HG02973 (cell line): ENCODE data around the gene AMIGO1.

Experiments used
- ATAC-seq: cut with Tn5 transposase; IDR thresholded peaks from one replicate; pipeline ENCODE4 v1.9.1; 2021; ENCODE audit warnings: moderate library complexity; ENCODE audit not compliant: unreplicated experiment

The AMIGO1 gene, protein sequence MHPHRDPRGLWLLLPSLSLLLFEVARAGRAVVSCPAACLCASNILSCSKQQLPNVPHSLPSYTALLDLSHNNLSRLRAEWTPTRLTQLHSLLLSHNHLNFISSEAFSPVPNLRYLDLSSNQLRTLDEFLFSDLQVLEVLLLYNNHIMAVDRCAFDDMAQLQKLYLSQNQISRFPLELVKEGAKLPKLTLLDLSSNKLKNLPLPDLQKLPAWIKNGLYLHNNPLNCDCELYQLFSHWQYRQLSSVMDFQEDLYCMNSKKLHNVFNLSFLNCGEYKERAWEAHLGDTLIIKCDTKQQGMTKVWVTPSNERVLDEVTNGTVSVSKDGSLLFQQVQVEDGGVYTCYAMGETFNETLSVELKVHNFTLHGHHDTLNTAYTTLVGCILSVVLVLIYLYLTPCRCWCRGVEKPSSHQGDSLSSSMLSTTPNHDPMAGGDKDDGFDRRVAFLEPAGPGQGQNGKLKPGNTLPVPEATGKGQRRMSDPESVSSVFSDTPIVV

DNA sequence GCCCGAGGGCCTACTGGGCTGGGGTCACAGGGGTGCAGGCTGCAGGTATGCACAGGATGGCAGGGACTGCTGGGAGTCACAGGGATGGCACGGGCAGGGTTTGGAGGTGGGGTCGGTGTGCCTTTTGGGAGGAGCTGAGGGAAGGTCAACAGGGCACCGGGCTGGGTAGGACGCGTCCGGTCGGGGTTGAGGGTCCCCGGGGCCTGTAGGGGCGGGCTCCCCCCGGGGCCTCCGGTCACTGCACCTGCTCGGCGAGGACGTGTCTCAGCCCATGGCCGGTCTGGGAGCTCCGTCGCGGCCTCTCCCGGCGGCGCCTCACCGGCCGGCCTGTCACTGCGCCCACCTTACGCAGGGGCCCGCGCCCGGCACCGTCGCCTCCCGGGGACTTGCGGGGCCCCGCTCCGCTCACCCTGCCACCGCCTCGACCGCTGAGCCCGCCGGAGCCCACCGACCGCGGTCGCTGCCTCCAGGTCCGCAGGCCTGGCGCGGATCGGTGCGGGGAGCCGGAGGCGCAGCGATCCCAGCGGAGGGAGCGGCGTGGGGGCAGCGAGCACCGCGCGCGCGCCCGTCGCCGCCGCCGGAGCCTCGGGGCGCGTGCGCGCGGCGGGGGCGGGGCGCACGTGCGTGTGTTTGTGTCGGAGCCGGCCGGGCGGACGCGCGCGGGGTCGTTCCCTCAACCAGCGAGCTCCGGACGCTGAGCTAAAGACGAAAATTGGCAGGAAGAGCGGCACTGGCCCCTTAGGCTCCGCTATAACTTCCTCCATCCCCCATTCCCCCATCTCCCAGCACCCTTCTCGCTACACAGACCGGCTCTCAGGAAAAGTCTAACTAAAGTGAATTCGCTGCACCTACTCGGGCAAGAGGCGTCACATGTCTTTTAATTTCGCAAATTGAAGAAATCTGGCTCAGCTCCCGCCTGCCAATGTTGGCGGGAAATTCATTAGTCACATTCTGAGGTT, at the start of gene AMIGO1:
Gene AMIGO1 (minus strand): TSS at position 552 of the 959 bp plus-strand sequence. CDS start 815 bp downstream, outside the sequence.
- no peak for ATAC-seq

DNA sequence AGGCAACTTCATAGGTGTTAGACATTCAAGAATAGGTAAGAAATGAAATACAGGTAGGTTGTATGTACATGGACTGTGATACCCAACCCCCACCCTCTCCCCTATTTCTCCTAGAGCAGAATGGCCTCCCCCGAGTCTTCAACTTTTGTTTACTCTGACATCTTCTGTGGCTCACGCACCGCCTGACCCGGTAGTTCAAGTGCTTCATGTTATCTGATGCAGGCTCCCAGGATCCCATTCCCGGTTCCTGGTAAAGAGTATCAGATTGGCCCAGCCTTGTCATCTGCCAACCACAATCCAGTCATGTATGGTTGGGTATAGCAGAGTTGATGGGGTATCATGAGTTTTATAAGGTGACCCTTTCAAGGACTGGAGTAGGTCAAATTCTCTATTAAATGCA, 48.0 kb upstream of the AMIGO1 start:
- no peak for ATAC-seq

DNA sequence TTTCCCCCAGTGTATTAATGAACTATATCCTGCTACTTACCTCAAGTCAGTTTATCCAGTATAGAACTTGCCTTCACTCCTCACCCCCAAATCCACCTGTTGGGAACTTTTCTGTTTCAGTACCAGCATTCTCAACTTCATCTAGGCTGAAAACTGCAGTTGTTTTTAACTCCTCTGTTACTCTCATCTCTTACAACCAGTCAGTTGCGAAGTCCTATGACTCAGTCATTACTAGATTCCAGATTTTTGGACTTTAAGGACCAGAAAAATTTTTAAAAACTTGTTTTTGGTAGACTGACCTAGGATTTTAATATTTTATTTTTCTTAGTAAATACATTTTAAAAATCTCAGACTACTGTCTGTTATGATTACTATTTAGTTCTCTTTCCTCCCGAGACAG, 47.0 kb upstream of the AMIGO1 start:
- ATAC-seq: no peak

DNA sequence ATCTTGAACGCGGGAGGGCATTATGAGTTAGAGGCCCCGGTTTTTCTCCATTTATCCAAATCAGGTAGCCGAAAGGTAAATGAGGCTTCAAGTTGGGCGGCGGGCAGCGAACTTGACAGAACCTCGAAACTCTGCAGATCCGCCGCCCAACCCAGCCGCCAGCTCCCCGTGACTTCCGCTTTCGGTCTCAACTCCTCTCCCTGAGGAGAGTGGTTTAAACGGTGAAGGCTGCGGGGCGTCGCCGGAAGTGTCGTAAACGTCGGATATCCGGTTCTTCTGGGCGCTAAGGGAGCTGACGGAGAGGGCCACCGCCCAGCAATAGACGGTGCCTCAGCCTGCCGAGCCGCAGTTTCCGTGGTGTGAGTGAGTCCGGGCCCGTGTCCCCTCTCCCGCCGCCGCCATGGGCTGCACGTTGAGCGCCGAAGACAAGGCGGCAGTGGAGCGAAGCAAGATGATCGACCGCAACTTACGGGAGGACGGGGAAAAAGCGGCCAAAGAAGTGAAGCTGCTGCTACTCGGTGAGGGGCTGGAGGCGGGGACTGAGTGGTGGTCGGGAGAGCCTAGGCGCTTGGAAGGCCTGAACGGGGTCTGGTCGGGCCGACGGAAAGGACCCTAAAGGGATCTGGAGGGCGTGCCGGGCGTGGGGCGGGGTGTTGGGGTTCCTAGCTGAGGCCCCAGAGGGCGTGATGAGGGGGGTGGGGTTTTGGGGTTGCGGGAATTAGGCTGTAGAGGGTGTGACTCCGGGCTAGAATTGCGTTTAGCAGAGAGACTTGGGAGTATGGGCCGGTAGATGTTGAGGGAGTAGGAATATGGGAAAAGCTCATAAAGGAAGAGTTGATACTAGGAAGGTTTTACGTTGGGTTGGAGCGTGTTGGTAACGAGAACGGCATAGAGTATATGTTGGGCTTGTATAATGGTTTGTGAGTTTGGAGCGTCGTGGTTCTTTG, 39.1 kb upstream of the AMIGO1 start, which contains the start of gene GNAI3:
Gene GNAI3 (plus strand): TSS at position 295 of the 947 bp plus-strand sequence. CDS start 106 bp downstream, at position 401.
- peak; percentile 76 for ATAC-seq

DNA sequence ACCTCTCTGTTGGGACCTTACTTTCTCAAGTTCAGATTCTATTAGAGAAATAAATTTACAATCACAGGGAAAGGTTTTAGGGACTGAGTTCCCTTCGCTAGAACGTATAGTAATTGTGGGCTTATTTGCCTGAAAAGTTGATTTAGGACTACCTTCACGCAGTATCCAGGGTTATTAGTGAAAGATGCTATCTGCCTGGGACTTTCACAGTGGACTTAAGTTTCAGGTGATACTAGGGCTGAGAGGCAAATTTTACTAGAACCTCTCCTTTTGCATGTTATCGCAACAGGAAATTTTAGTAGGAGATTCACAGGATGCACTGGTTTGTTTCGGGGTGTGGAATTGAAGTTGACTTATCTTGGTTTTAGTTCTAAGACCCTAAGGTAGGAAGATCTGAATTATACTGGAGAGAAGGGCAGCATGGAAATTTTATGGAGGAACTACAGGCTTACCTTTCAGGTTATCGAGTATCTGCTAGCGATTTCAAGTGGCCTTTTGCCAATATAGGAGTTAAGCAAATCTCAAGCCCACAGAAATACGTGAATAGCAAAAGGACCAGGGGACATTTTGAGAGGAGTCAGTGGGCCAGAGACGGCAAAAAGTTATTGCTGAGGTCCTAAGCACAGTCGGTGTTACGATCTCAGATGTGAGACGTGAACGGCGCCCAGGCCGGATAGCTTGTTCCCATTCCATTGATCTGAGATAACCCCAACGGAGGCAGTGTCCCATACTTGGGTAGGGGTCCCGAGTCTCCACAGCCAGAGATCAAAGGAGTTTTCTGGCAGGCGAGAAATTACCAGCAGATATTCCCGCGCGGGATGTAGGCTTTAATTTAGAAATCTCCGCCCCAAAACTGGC, 38.2 kb upstream of the AMIGO1 start:
- ATAC-seq: peak; percentile 12

DNA sequence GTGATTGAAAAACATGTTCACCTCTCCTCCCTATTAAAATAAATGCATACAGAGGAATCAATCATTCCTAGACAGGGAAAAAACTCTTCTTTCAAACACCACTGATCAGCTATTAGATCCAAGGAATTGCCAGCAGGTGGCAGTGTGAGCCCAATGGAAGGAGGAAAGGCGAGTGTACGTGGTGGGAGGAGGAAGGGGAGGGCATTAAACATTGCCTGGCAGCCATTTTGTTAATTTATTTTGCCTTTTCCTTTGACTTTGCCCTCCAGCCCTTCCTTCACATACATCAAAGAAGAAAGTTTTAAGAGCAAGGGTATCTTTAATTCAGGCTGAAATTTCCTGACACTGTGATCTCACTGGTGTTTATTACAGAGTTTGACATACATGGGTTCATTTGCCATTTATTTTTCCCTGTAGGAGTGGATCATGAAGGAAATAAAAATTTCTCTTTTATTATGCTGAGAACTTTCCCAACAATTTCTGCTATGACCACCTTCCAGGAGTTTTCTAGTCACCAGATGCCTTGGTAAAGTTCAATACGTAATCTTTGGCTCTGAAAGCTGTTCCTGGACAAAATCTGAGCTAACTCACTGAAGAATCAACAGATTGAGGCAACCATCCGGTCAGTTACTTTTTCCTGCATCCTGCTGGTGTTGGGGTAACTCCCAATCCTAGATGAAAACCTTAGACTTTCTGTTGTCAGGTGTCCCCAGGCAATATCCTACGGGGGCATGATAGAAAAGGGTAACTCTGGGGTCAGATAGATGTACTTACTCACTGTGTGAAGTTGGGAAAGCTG, 37.0 kb upstream of the AMIGO1 start:
- ATAC-seq: peak; percentile 42

DNA sequence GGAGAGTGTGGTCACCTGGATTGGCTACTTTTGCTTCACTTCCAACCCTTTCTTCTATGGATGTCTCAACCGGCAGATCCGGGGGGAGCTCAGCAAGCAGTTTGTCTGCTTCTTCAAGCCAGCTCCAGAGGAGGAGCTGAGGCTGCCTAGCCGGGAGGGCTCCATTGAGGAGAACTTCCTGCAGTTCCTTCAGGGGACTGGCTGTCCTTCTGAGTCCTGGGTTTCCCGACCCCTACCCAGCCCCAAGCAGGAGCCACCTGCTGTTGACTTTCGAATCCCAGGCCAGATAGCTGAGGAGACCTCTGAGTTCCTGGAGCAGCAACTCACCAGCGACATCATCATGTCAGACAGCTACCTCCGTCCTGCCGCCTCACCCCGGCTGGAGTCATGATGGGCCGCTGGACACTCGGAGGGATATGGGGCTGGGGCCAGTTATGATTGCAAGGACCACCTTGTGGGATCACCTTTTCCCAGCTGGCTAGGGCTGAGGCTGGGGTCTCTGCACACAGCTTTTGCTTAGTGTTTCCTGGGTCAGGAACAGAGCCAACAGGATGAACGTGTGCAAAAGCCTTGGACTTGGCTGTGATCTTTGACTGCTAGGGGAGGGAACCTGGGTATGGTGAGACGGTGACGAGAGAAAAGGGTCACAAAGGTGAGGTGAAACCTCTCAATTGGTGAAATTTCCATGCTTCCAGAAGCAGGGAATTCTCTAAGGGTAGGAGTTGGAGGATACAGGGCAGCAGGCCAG, 34.6 kb upstream of the AMIGO1 start:
- no peak for ATAC-seq

DNA sequence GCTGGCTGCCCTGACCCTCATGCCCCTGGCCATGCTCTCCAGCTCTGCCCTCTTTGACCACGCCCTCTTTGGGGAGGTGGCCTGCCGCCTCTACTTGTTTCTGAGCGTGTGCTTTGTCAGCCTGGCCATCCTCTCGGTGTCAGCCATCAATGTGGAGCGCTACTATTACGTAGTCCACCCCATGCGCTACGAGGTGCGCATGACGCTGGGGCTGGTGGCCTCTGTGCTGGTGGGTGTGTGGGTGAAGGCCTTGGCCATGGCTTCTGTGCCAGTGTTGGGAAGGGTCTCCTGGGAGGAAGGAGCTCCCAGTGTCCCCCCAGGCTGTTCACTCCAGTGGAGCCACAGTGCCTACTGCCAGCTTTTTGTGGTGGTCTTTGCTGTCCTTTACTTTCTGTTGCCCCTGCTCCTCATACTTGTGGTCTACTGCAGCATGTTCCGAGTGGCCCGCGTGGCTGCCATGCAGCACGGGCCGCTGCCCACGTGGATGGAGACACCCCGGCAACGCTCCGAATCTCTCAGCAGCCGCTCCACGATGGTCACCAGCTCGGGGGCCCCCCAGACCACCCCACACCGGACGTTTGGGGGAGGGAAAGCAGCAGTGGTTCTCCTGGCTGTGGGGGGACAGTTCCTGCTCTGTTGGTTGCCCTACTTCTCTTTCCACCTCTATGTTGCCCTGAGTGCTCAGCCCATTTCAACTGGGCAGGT, 33.9 kb upstream of the AMIGO1 start:
- ATAC-seq: no peak

DNA sequence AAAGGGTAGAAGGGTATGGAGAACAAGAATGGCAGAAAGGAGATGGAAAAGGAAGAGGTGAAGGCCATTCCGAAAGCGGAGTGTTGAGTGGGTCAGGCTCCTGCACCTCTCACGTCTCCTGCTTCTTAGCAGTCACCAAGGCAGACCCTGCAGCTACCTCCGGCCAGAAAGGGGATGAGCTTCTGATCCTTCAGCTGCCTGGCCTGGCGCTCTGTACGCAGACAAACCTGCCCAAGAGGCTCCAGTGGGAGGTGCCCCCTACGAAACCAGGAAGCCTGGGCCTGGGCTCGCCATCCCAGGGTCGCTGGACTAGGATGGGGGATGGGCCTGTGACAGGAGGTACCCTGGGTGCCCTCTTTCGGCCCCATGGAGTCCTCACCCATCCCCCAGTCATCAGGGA, 33.1 kb upstream of the AMIGO1 start:
- ATAC-seq: no peak

DNA sequence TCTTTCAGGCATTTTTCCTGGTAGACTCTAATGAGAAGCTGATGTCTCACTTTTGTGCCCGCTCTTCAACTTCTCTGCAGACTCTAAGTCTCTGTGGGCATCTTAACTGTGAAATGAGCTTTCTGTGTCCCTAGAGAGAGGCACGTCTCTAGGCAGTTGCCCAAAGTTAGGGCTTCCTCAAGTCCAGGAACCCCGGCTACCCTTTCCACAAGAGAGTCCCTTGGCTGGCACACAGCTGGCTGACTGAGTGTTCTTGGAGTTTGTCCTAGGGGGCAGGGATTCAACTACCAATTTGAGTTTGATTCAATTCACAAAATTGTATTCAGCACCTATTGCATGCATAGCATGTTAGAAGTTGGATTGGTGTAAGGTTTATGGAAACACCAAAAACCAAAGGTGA, 31.6 kb upstream of the AMIGO1 start:
- ATAC-seq: no peak

DNA sequence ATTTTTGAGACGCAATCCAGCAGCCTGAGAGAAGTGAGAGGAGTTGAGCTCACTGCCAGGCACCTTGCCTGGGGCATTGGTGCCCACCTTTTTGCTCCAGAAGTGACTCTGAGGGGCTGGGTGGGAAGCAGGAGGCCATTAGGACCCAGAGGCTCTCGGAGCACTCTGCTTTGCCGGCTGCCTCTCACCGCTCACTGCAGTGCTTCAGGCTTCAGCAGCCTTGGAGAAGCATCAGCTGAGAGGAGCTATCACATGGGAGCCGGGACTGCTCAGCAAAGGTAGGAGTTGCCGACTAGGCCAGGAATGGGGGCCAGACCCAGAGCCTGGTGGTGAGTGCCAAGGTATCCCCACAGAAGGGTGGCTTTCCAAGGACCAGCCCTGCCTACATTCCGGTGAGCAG, 30.1 kb upstream of the AMIGO1 start, which contains the start of gene GPR61:
Gene GPR61 (plus strand): TSS at position 197 of the 400 bp plus-strand sequence. CDS start 3,151 bp downstream, outside the sequence.
- no peak for ATAC-seq

DNA sequence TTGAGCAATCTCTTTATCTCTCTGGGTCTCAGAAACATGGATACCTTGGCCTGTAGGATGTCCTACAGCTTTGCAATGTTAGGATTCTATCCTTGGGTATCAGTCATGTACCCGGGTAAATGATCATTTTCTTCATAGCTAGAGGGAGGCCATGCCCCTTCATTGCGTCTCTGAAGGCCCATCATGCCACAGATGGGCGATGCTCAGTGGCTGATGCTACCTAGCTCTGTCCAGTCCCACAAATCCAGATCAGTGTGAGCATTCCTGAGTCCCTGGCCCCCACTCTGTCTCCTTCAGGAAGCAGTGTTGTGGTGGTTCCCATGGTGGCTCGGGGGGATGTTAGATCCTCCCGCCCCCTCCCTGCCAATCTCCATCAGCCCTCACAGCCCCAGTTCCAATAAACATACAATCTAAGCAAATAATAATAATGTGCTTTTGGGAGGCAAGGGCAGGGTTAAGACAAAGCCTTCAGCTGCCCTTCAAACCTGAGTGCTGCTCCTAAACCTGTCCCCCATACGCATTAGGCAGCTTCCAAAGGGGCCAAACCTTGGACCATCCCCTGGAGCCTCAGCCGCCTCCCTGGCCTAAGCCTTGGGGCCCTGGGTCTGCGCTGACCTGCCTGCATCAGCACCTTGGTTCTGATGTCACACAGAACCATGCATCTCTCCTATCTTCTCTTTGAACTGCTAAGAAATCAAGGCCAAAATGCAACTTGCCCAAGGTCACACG, 29.5 kb upstream of the AMIGO1 start:
- ATAC-seq: no peak

DNA sequence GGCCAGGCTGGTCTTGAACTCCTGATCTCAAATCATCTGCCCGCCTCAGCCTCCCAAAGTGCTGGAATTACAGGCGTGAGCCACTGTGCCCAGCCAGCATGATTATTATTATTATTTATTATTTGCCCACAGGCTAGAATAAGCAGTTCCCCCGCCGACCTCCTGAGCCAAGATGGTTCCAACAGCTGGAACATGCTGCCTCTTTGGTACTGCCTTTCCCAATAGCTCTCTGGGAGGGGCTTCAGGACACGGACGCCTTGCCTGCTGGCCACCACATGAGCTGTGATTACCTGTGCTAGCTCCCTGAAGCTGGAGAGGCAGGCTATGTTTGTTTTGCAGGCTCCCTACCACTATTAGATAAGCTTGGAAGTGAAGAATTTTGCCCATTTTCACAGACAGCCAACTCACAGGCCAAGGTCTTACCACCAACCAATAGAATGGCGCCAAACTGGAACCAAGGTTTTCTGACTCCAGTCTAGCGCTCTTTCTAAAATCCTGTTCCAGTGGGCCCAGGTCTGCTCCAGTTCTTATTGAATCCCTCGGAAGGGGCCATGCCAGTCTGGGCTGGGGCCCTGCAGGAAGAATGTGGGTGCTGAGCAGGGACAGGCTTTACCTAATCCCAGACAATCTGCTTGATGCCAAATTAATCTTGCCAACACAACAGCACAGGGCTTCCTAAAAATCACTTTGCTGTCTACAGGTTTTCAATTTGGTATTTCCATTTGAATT, 28.1 kb upstream of the AMIGO1 start:
- ATAC-seq: no peak

DNA sequence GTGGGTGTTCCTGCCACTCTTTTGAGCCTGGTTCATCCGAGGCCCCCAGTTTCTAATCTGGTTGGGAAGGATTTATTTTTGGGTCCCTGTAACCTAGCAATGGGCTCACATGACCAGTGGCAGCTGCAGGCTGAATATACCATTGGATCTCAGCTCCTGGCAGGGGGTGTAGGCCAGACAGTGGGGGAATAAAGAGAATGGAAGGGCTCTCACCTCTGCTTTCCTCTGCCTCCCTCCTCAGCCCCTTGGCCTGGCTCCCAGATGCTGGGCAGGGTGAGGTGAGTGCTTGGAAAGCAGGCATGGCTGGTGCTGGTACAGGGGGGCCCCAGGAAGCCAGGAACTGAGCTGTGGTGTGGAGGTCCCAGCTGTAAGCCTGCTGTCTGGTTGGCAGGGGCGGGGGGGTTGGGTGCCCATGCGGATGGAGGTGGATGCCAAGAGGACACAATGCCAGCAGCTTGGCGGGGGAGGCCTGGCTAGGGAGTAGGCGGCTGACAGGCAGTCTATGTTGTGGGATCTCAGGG, 26.5 kb upstream of the AMIGO1 start:
- ATAC-seq: no peak

DNA sequence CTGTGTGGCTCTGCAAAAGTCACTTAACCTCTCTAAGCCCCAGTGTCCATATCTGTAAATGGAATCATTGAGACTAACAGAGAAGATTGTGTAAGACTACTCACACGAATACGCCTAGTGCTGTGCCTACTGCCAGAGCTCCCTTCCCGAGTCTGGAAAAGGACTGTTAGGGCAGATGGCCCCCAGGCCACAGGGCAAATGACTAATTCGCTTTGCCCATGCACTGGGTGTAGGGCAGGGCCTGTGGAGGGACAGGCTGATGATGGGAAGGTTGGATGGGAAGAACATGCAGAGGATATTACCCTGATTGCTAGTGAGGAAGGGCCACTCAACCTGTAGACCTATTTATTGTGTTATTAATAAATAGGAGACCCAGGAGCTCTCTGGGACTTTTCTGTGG, 26.0 kb upstream of the AMIGO1 start:
- no peak for ATAC-seq
